Islet of Langerhans (tissue), 1 donor: ENCODE results near the gene CERS6.

Source experiments
- FAIRE-seq: peaks from one replicate; lab custom pipeline; 2011; peaks lifted over from hg19 to GRCh38; lab: Jason Lieb, UNC

Gene CERS6

GRCh38 chr2:168530982-168531622, 75.0 kb downstream of the CERS6 start:
- no peak for FAIRE-seq

GRCh38 chr2:168534926-168535325, 78.9 kb downstream of the CERS6 start:
- no peak for FAIRE-seq

GRCh38 chr2:168536925-168537466, 80.9 kb downstream of the CERS6 start:
- FAIRE-seq = no peak

GRCh38 chr2:168538133-168538532, 82.1 kb downstream of the CERS6 start:
- no peak for FAIRE-seq

- FAIRE-seq = no peak
Observed at GRCh38 chr2:168538534-168538933, 82.5 kb downstream of the CERS6 start.

GRCh38 chr2:168539945-168540344, 83.9 kb downstream of the CERS6 start:
- FAIRE-seq = no peak

GRCh38 chr2:168541858-168542257, 85.8 kb downstream of the CERS6 start:
- FAIRE-seq = no peak

- no peak for FAIRE-seq
Observed at GRCh38 chr2:168543037-168543436, 87.0 kb downstream of the CERS6 start.

- FAIRE-seq = no peak
Observed at GRCh38 chr2:168543935-168544334, 87.9 kb downstream of the CERS6 start.

GRCh38 chr2:168545439-168546082, 89.5 kb downstream of the CERS6 start:
- no peak for FAIRE-seq

- no peak for FAIRE-seq
Observed at GRCh38 chr2:168550670-168551069, 94.6 kb downstream of the CERS6 start.

- no peak for FAIRE-seq
Observed at GRCh38 chr2:168552450-168552856, 96.4 kb downstream of the CERS6 start.

GRCh38 chr2:168555283-168555682, 99.2 kb downstream of the CERS6 start:
- peak; percentile 55 for FAIRE-seq

GRCh38 chr2:168559187-168559586, 103.1 kb downstream of the CERS6 start:
- no peak for FAIRE-seq

- no peak for FAIRE-seq
Observed at GRCh38 chr2:168560817-168561499, 104.9 kb downstream of the CERS6 start.

- no peak for FAIRE-seq
Observed at GRCh38 chr2:168561991-168562390, 105.9 kb downstream of the CERS6 start.

- FAIRE-seq = no peak
Observed at GRCh38 chr2:168562971-168563370, 106.9 kb downstream of the CERS6 start.

- FAIRE-seq = no peak
Observed at GRCh38 chr2:168564641-168565040, 108.6 kb downstream of the CERS6 start.

GRCh38 chr2:168565112-168565511, 109.0 kb downstream of the CERS6 start:
- no peak for FAIRE-seq

- no peak for FAIRE-seq
Observed at GRCh38 chr2:168565512-168565911, 109.4 kb downstream of the CERS6 start.

GRCh38 chr2:168566974-168567665, 111.0 kb downstream of the CERS6 start:
- FAIRE-seq = no peak

- no peak for FAIRE-seq
Observed at GRCh38 chr2:168567836-168568235, 111.8 kb downstream of the CERS6 start.
